Lung (tissue), 12 donors: ENCODE data around the gene MUSK. TPM values are rescaled to one million over a fixed set of nuclear protein-coding genes. Genes with fewer than 3 reads are reported as not detected.

Experiments
- ATAC-seq: fragments of 200-7000 bp; cut with Tn5 transposase; one replicate; pipeline ENCODE4 v1.9.1; 2020; ENCODE audit warnings: moderate number of reproducible peaks; ENCODE audit not compliant: insufficient read depth, low FRiP score
- DNase-seq, 3 donors: peaks; one replicate each; pipeline ENCODE4 v3.0.0-alpha.2; 2013 to 2017
- H3K27ac ChIP-seq, 2 donors: one replicate each; pipeline ENCODE4 v1.5.1; 2013; ENCODE audit warnings: mild to moderate bottlenecking in 2 of 2, moderate library complexity in 2 of 2, control low read depth in 1 of 2, inconsistent platforms in 1 of 2, low read depth in 1 of 2, low read length in 1 of 2
- H3K27me3 ChIP-seq, 3 donors: one replicate each; pipeline ENCODE4 v1.5.1; 2013; ENCODE audit warnings: low read length in 2 of 3; ENCODE audit not compliant: control insufficient read depth in 3 of 3, insufficient read depth in 3 of 3
- H3K36me3 ChIP-seq, 4 donors: one replicate each; pipeline ENCODE4 v1.5.1; 2013; ENCODE audit warnings: low read length in 4 of 4, mild to moderate bottlenecking in 1 of 4, moderate library complexity in 1 of 4; ENCODE audit not compliant: control insufficient read depth in 4 of 4, insufficient read depth in 4 of 4
- H3K4me1 ChIP-seq, 5 donors: one replicate each; pipeline ENCODE4 v1.5.1; 2013; ENCODE audit warnings: low read length in 5 of 5, mild to moderate bottlenecking in 2 of 5, moderate library complexity in 1 of 5; ENCODE audit not compliant: control insufficient read depth in 5 of 5, insufficient read depth in 5 of 5
- H3K4me3 ChIP-seq: one replicate; pipeline ENCODE4 v1.5.1; 2013; ENCODE audit warnings: mild to moderate bottlenecking, control low read depth, moderate library complexity
- H3K9ac ChIP-seq, 2 donors: one replicate each; pipeline ENCODE4 v1.5.1; 2013; ENCODE audit warnings: low read length in 2 of 2, control low read depth in 1 of 2; ENCODE audit not compliant: insufficient read depth in 1 of 2
- H3K9me3 ChIP-seq, 4 donors: one replicate each; pipeline ENCODE4 v1.5.1; 2013; ENCODE audit warnings: low read length in 3 of 4, mild to moderate bottlenecking in 1 of 4, moderate library complexity in 1 of 4; ENCODE audit not compliant: control insufficient read depth in 4 of 4, insufficient read depth in 3 of 4
- WGBS, 2 donors: extraction: QIAGEN DNeasy Blood & Tissue Kit; methylation state at CpG; one replicate each; pipeline ENCODE4 v1.1.7; 2013; 5-methylcytosine and 5-hydroxymethylcytosine counted together
- polyA plus RNA-seq, 2 donors: library from polyadenylated mRNA; stranded (reverse); fragments of 200-250 nt; gene quantifications; one replicate each; pipeline ENCODE4 v1.2.1, GENCODE V29; 2013
- total RNA-seq, 2 donors: library from RNA; depleted of rRNA in 1 of 2; stranded (reverse); fragments of >200 nt in 1 of 2; gene quantifications; one replicate each; pipeline ENCODE4 v1.2.1, GENCODE V29; 2014 to 2021
- TF ChIP-seq, protein P1 (sequence below): IDR thresholded peaks from 2 replicates; pipeline ENCODE4 v1.5.1; 2012; ENCODE audit warnings: mild to moderate bottlenecking; ENCODE audit errors: control extremely low read depth, extremely low read depth
- donor health status: control.
- donor health status: control.
- donor health status: Bipolar disorder and iron deficiency.
- donor health status: healthy.
- donor health status: DM: yes; HTN: yes; CAD: no.

The MUSK gene
- total and polyA plus RNA-seq, 4 donors = 0.14 to 2.8 (median 0.43) TPM

DNA sequence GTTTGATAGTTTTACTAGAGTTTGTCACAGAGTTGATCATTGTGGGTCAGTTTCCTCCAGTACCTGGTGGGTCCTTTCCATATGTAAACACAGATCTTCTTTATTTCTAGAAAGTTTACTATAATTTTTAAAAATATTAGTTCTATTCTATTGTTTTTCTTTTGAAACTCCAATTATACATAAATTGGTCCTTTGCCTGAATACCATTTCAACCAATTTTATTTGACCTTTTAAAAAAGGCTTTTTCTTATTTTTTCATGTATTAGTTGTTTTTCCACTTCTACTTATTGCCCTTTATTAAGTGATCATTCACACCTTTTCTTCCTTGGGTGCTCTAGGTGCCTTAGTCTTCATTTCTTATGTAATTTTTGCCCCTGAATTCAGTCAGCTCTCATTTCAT is 33.0 kb upstream of the MUSK start:
- Histone ChIP-seq H3K27me3 (no peaks in the 10 kb centered on the region), H3K4me1 (no peaks in the 10 kb centered on the region), H3K27ac (no peak overlapping the region), H3K9ac (no peak overlapping the region), H3K9me3 (peaks cover 0 to 7% (median 2%) of the 10 kb centered on the region in 4 donors), H3K4me3 (no peak overlapping the region), H3K36me3 (no peaks in the 10 kb centered on the region)
- TF ChIP-seq, protein P1, sequence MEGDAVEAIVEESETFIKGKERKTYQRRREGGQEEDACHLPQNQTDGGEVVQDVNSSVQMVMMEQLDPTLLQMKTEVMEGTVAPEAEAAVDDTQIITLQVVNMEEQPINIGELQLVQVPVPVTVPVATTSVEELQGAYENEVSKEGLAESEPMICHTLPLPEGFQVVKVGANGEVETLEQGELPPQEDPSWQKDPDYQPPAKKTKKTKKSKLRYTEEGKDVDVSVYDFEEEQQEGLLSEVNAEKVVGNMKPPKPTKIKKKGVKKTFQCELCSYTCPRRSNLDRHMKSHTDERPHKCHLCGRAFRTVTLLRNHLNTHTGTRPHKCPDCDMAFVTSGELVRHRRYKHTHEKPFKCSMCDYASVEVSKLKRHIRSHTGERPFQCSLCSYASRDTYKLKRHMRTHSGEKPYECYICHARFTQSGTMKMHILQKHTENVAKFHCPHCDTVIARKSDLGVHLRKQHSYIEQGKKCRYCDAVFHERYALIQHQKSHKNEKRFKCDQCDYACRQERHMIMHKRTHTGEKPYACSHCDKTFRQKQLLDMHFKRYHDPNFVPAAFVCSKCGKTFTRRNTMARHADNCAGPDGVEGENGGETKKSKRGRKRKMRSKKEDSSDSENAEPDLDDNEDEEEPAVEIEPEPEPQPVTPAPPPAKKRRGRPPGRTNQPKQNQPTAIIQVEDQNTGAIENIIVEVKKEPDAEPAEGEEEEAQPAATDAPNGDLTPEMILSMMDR = no peak
- ATAC-seq = no peak
- DNase-seq = no peak

DNA sequence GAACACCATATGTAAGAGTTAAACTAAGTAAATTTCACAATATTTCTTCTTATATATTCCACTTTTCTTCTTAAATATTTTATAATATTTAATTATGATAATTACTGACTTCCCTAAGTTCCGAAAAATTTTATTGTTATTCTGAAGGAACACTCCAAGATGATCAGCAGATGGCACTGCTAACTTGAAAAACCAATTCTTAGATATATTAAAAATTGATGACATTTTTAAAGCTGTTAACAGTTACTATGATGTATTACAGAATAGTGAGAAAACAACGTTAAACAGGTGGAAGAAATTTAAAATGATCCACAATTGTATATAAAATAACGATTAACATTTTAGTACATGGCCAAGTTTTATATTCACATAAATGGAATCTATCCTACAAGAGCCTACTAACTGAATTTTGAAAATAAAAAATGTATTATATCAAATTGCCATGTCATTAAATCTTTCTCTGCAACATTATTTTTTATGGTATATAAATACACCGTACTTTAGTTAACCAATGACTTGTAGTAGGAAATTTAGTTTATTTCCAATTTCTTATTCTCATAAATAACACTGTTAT is 30.1 kb upstream of the MUSK start:
- H3K4me1 ChIP-seq = peaks cover 0 to 2% (median 0%) of the 10 kb centered on the region in 5 donors
- no peak for ATAC-seq
- DNase-seq = peak in 2 of 3 donors; percentile 55 to 58
- H3K4me3 ChIP-seq = no peak overlapping the region
- 57 to 61% methylated on average over 4 of the region's 4 CpGs for WGBS, 2 donors
- peaks cover 0 to 3% (median 1%) of the 10 kb centered on the region in 4 donors for H3K9me3 ChIP-seq
- H3K9ac ChIP-seq = no peak overlapping the region
- H3K36me3 ChIP-seq = no peaks in the 10 kb centered on the region
- TF ChIP-seq, protein P1 = peak; percentile 7
- H3K27ac ChIP-seq = no peak overlapping the region
- H3K27me3 ChIP-seq = no peaks in the 10 kb centered on the region

DNA sequence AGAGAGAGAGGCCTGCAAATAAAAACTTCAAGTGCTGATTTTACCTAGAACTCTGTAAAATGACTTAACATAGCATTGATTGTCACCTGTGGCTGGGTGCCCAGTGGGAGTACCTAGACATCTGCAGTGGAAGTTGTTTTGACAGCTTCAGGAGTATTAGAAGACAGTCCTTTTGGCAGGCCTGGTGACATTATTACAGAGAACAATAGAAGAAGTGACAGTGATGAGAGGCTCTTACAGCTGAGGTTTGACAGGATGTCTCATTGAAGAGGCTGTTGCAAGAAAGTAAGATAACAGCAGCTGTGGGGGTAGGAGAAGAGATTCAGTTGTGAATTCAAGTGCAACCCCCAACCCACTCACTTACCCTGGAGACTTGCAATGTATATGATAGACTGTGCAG is 27.9 kb upstream of the MUSK start:
- Histone ChIP-seq H3K27me3 (no peaks in the 10 kb centered on the region), H3K4me3 (no peak overlapping the region), H3K4me1 (peaks cover 0 to 2% (median 0%) of the 10 kb centered on the region in 5 donors), H3K9ac (no peak overlapping the region), H3K9me3 (peaks cover 0 to 3% (median 1%) of the 10 kb centered on the region in 4 donors), H3K36me3 (no peaks in the 10 kb centered on the region), H3K27ac (no peak overlapping the region)
- TF ChIP-seq, protein P1 = no peak
- DNase-seq (no peak), ATAC-seq (no peak)

DNA sequence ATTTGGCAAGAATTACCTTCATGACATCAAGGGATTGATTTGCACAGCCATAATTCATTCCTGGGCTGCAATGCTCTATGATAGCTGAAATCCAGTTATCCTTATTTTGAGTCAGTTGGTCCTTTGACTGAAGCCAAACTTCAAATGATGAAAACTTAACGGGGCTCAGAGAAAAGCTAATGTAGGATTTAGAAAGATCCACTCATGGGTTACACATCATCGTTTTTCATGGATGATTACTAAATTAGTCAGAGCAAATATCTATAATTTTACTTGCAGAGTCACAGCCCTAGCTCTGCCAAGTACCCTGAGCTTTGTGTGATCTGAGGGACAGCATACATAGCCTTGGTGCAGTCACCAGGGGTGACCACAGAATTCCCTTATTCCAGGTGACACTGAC is 27.3 kb upstream of the MUSK start:
- Histone ChIP-seq H3K36me3 (no peaks in the 10 kb centered on the region), H3K27ac (no peak overlapping the region), H3K9me3 (peaks cover 0 to 3% (median under 1%) of the 10 kb centered on the region in 4 donors), H3K27me3 (no peaks in the 10 kb centered on the region), H3K4me1 (peaks cover 0 to 2% (median 0%) of the 10 kb centered on the region in 5 donors), H3K9ac (no peak overlapping the region), H3K4me3 (no peak overlapping the region)
- ATAC-seq = no peak
- TF ChIP-seq, protein P1 = no peak
- no peak for DNase-seq
- 82 to 90% methylated on average over 2 of the region's 2 CpGs for WGBS, 2 donors
